GM21367 (cell line): ENCODE data around the gene CHRNG.
"Not testable (repeated sequence)": the region's sequence is repeated elsewhere in the genome, so short reads cannot be mapped to it uniquely, and the experiment has no call there.

Source experiments
- ATAC-seq: cut with Tn5 transposase; IDR thresholded peaks from one replicate; pipeline ENCODE4 v1.9.1; 2021; ENCODE audit not compliant: unreplicated experiment

Gene CHRNG

GRCh38 chr2:232527905-232528470, 11.5 kb upstream of the CHRNG start:
- no peak for ATAC-seq

DNA sequence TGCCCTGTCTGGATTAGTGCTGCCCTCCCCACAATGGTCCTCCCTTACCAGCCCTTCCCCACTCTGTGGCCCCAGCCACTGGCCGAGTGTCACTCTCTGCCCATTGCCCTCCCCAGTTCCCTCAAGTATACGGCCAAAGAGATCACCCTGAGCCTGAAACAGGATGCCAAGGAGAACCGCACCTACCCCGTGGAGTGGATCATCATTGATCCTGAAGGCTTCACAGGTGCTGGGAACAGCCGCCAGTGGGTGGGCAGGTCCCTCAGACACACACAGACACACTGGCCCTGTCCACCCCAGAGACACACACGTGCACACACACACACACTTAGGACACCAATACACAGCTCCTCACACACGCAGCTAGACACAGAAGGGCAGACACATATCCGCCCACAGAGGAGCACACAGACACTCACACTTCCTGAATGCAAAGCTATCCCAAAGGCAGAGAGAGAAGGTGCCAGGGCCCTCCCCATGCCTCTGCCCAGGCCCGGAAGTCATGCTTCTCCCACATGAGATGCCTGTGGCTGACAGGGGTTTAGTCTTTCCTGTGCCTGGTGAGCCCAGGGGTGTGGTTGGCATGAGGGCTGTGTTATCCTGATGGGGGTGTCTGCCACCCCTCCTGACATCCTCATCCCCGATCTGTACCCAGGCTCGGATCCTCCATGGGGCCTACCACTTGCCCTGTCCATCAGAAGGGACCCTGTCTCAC, 10.6 kb upstream of the CHRNG start:
- no peak for ATAC-seq

GRCh38 chr2:232529806-232530547, 9.5 kb upstream of the CHRNG start:
- no peak for ATAC-seq

DNA sequence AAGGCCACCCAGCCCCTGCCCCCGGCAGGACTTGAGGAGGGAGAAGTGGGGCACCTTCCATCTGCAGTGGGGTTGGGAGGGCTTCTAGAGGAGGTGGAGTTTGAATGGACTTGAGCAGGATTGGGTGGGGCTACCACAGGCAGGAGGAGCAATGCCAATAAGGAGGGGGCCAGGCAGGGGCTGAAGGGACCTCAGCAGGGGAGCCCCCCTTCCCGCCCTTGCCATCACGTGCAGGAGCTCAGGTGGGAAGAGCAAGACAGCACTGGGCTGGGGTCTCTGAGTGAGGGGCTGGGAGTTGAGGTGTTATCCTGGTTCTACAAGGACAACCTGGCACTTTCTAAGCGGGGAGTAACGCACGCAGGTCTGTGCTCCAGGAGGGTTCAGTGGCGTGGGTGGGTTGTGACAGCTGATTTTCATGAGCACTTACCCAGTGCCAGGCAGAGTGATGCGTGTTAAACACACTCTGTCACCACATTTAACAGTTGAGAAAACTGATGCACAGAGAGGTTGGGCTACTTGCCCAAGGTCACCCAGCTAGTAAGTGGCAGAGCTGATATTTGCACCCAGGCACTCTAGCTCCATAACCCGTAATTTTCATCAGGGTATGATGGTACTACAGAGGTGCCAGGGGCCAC, 8.7 kb upstream of the CHRNG start:
- ATAC-seq = no peak

DNA sequence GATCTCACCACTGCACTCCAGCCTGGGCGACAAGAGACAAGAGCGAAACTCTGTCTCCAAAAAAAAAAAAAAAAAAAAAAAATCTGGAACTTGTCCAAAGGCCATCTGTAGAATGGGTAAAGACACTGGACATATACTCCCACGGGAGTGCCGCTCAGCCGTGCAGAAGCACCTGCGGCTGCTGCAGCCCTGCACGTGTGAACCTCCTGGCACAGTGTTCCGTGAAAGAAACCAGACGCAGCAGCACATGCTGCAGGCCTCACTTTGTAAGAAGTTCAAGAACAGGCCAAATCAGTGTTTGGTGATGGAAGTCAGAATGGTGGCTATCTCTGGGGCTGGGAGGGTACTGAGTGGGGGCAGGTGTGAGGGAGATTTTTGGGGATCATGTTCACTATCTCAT, 7.1 kb upstream of the CHRNG start:
- ATAC-seq = no peak

GRCh38 chr2:232532821-232533220, 6.7 kb upstream of the CHRNG start:
- not testable (repeated sequence) for ATAC-seq

GRCh38 chr2:232533944-232534710, 5.4 kb upstream of the CHRNG start:
- ATAC-seq = no peak

GRCh38 chr2:232534940-232535651, 4.4 kb upstream of the CHRNG start:
- ATAC-seq = no peak

- ATAC-seq = no peak
Observed at GRCh38 chr2:232535761-232536530, 3.5 kb upstream of the CHRNG start.

DNA sequence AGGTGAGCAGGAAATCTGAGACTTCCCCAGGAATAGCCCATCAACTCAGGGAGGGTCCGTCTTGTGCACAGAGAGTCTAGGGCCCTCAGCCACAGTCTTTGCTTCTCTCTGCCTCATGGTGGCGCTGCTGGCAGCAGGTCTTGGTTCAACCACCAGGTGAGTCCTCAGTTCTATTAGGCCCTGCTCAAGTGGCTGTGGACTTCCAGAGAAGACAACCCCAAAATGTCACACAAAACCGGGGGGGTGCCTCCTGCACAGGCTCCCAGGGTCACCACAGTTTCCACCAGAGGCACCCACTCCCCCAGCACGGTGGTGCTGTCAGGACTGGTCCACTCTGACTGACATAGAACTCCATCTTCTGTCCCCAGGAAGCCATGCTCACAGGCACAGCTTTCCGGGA, 2.4 kb upstream of the CHRNG start:
- ATAC-seq = no peak

GRCh38 chr2:232537499-232537898, 2.0 kb upstream of the CHRNG start:
- no peak for ATAC-seq

GRCh38 chr2:232538671-232539070, 821 bp upstream of the CHRNG start:
- no peak for ATAC-seq

- ATAC-seq = no peak
Observed at GRCh38 chr2:232540441-232541041, 1.0 kb downstream of the CHRNG start.

- ATAC-seq = no peak
Observed at GRCh38 chr2:232541195-232541960, 1.9 kb downstream of the CHRNG start.

DNA sequence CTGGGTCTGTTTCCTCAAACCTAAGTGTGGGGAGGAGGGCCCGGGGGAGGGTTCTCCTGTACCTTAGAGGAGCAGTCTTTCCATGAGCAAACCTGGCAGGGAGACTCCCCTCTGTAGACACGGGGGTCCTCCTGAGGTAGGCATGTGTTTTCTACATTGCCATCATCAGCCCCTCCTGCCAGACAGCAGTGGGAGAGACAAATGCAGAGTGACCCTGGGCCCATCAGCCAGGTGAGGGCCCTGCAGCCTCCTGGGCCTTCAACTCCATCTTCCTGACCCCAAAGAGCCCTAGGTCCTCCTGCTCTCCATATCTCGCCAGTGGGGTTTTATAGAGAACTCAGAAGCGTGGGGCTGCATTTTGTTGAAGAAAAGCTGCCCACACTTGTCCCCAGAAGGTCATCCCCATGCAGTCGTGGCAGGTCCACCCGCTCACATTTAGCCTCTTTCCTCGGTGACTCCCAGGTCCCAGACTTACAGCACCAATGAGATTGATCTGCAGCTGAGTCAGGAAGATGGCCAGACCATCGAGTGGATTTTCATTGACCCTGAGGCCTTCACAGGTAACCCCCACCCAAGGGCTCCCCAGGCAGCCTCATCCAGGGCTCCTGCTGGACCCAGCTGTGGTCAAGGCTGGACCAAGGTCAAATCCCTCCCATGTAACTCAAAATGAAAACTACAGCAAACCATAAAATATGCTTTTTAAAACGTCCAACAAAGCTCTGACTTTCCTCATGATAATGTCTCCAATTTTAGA, 2.6 kb downstream of the CHRNG start:
- ATAC-seq = no peak

- ATAC-seq = no peak
Observed at GRCh38 chr2:232542715-232543467, 3.4 kb downstream of the CHRNG start.

DNA sequence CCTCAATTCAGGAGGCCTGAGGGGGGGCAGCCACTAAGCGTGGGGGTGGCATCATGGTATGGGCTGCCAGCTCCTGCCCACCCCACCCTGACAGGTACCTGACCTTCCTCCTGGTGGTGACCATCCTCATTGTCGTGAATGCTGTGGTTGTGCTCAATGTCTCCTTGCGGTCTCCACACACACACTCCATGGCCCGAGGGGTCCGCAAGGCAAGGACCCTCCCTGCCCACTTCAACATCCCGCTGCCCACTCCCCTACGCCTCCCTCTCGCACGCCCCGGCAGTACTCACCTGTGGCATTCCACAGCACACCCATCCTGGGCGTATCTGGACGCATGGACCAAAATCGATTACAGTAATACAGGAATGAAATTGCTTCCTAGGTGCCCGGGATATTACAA, 4.0 kb downstream of the CHRNG start:
- ATAC-seq = no peak
